ENCODE results near the gene AP3M1.

AP3M1 gene

DNA sequence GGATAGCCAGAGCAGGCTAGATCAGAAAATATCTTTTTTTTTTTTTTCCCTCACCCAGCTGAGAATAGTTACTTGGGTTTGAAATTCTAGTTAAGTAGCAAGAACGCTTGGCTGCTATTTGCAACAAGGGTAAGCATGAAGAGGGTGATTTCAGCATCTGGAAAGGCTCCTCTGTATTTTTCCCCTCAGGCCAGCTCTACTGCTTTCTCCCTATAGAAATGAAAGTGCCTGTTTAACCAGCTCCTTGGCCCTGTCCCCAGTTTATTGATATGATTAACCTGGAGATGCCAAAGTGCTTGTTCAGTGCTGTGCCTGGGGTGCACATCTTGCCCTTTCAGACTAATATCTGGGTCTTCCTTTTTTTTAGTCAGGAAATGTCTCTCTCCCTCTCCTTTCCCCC is 37.1 kb downstream of the AP3M1 start:
- no peak for DNase-seq

DNA sequence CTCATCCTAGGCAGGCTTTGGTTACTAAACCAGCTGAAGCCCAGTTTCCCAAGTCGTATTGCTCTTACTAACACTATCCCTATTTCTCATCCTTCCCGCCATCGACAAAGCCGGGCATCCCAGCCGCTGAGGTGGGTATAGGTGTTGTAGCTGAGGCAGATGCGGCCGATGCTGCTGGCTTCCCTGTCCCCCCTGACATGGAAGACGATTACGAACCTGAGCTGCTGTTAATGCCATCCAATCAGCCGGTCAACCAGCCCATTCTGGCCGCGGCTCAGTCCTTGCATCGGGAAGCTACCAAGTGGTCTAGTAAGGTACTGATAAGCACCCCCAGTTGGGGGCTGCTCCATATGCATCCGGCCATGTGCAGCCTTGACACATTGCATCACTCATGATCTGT is 38.8 kb downstream of the AP3M1 start:
- no peak for DNase-seq

DNA sequence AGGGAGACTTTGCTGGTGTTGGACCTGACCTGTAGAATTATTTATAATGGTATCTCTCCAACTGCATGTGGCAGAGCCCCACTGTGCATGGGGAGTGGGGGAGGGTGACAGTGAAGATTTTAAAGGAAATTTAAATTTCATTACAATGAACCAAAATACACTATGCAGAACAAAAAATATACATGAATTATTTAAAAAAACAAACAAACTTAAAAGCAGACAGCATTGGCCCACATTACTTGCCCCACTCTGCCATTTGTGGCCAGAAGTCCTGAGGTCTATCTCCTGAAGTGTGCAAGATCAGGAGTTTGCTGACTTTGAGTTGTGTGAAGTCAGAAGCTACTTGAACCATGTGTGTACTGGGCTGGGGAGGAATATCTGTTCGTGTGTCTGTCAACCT is 40.5 kb downstream of the AP3M1 start:
- DNase-seq, result no peak

DNA sequence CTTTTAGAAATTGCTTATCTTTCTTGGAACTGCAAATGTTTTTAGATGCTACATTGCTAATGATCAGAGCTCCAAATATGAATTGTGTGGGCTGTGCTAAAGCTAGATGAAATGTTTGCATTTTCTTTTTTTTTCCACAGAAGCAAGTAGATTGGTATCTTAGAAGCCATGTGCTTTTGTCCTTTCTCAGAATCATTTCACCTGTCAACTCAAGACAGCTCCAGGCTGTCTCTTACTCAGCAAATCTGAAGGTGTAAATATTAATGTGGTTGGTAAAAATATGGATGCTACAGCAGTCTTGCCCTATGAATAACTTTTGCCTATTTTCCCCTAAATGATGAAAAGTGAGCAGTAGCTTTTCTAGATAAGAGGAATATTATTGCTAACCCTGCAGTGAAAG is 41.2 kb downstream of the AP3M1 start:
- no peak for DNase-seq

DNA sequence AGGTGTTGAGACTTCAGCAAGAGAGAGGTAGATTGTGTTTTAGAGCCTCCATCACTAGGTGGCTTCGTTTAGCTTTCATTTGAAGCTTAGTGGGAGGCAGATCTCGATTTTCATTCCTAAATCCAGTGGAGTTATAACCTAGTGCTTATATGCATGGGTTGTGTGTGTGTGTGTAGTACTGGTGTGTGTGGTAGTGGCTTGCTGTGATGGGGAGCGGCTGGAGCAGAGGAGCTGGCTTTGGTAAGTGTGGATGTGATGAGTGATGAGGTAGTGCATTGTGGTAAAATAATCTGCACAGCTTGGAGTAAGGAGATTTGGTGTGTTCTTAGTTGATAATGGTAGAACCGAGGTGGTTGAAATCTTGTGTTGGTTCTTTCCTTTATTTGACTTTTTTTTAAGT is 43.2 kb downstream of the AP3M1 start:
- no peak for DNase-seq

DNA sequence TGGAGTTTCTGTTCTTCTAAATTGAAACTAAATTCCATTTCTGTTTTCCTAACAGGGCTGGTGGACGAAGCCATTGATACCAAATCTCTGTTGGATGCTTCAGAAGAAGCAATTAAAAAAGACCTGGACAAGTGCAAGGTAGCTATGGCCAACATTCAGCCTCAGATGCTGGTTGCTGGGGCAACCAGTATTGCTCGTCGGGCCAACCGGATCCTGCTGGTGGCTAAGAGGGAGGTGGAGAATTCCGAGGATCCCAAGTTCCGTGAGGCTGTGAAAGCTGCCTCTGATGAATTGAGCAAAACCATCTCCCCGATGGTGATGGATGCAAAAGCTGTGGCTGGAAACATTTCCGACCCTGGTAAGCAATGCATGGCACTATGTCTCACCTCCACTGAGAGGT is 45.6 kb downstream of the AP3M1 start:
- no peak for DNase-seq

DNA sequence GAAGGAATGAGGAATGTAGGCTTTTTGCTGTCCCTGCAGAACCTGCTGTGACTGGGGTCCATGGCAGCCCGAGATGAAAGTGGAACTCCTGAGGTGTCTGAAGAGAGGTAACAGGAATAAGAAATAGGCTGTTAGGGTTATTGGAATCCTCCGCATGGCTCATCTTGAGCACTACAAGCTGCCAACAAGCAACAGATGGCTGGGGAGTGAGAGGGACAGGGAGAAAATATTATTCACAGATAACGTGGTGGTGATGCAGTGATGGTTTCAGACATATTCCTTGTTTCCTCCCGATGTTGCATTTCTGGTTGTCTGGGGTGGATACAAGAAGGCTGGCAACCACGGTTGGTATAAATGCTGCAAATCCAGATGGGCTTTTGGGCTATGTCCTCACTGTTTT is 46.1 kb downstream of the AP3M1 start:
- no peak for DNase-seq

DNA sequence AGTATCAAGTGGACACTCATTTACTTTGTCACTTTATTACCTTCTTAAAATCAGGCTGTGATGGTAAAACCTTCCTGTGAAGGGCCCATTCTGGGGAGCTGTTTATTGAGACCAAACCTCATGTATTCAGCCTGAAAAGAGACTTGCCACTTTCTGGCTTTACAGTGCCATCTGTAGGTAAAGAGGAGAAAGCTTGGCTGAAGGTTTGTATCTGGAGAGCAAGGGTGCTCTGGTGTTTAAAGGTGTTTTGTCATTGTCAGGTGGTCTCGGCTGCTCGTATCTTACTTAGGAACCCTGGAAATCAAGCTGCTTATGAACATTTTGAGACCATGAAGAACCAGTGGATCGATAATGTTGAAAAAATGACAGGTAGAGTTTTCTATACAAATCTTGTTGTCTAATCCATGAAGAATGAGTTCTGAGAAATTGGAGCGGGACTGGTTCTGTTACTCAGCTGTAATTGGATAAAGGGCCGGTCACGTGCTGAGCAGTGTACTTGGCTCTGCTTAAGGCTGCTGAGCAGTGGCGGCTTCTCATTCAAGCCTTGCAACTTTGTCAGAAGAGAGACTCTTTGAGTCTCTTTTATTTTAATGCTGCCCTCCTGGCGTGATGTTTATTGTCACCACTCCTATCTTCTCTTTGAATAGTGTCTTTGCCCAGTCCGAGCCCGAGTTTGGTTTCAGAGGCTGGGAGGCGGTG is 46.9 kb downstream of the AP3M1 start:
- no peak for DNase-seq

DNA sequence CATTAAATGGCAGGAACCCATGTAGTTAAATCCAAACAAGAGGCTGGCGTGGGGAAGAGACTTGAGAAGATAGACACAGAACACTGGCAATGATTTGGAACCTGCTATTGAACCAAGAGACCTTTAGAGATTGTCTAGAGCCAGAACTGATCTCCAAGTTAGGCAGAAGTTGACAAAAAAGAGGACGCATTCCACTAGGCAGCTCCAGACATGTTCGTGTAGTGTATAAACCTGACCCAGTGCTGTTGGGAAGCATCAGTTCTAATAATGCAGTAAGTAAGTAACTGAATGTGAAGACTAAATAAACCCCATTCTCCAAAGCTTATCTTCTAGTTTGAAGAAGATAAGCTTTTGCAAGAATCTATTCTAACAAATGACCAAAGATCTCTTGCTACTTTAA is 50.8 kb downstream of the AP3M1 start:
- DNase-seq, result no peak

DNA sequence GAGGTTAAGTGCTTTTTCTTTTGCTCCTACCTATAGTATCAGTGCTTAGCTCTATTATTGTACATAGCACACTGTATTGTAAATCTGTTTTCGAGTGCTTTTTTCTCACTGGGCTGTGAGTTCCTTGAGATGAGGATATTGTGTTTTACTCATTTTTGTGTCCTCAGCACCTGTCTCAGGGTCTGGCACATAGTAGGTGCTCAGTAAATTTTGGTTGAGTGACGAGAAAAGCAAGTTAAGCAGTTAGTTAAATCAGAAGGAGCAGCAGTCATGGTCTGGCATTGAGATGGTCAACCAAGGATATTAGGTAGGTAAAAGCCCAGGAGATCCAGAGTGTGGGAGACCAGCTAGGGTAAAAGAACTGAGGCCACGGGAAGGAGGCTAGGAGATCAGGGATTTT is 51.2 kb downstream of the AP3M1 start:
- DNase-seq, result no peak

DNA sequence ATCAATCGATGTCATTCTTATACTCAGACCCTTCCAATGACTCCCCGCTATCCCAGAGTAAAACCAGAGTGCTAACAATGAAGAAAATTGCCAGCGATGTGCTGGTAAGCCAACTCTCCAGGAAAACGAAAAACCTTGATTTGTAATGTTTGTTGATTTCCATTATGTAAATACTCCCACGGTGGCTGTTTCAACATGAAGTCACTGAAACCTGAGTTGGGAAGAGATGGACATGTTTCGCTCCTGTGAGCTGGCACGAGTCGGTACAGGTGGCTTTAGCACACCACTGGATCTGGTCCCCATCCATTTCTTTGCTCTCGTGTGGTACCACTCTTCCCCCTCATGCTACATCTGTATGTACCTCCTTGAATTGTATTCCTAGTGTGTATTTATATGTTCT is 52.9 kb downstream of the AP3M1 start:
- DNase-seq, result no peak

DNA sequence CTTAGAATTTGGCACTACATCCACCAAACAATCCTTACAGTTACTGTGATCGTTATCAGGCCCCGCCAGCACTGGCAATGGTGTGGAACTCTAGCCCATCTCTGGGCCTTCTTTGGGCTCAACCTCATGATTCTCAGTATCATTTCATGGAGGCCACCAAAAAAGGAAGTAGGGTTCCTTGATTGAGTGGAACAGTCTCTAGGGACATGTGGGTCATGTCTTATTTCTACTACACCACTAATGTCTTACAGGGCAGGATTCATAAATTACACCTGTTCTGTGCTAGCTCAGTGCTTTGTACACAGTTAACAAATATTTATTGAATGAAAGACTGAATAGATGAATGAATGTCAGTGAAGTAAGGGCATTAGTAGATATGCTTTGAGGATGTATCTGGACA is 53.9 kb downstream of the AP3M1 start:
- DNase-seq, result no peak

DNA sequence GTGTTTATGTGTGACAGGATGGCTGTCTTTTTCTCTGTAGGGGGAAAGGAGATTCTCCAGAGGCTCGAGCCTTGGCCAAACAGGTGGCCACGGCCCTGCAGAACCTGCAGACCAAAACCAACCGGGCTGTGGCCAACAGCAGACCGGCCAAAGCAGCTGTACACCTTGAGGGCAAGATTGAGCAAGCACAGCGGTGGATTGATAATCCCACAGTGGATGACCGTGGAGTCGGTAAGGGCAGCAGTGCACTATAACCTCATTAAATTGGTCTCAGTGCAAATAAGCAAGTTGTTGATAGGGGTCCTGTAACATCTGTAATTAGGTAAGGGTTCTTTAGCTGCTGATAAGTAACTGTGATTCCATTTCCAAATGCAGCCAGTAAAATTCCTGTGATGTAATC is 56.4 kb downstream of the AP3M1 start:
- DNase-seq, result no peak

DNA sequence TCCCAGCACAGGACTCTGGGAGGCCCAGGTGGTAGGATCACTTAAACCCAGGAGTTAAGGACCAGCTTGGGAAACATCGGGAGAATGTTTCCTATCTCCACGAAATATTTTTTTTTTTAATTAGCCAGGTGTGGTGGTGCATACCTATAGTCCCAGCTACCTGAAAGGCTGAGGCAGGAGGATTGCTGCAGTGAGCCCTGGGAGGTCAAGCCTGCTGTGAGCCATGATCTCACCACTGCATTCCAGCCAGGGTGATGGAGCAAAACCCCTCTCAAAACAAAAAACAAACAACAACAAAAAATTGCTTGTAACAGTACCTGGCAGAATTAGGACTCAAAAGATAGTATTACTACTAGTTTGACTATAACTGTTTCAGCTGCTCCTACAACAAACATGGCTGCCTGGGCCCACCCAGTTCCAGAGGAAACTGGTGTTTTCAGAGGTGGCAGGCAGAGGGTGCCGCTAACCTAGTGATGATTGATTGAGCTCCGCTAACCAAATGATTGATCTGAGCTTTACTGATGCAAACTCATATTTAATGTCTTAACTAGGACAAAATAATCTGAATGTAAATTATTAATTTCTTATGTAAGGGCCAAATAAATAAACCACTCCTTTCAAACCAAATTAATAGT is 57.0 kb downstream of the AP3M1 start:
- DNase-seq, result no peak

DNA sequence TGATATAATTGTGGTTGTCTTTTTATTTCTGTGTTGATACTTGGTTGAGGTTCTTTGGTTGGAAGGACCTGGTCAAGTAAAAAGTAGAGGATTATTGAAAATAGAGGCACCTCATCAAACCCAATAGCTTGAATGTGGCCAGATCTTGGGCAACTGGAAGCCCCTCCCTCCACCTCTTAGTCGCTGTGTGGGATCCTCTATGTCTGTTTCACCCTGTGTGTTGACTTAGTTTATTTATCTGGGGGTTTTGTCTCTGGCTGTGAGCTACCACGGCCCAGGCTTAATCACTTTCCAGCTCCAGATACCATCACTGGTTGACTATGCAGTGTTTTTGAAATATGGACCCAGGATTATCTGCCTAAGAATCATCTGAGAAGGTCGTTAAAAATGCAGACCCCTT is 58.3 kb downstream of the AP3M1 start:
- DNase-seq, result no peak

DNA sequence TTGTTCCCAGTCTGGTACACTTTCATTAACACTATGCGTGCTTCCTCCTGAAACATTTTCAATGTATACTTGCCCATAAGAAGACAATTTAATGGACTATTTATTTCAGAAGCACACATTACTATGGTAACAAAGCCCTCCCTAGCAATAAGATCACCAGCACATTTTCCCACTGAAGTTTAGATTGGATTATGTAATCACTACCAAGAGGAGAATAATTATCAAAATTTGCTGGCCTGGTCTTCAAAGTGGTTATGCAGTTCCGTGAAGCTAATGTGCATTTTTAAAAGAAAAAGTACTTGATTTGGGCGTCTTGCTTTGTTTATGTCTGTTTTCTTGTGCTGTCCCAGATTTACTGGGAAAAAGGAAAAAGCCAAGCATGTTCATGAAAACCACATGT is 61.9 kb downstream of the AP3M1 start:
- DNase-seq, result no peak

DNA sequence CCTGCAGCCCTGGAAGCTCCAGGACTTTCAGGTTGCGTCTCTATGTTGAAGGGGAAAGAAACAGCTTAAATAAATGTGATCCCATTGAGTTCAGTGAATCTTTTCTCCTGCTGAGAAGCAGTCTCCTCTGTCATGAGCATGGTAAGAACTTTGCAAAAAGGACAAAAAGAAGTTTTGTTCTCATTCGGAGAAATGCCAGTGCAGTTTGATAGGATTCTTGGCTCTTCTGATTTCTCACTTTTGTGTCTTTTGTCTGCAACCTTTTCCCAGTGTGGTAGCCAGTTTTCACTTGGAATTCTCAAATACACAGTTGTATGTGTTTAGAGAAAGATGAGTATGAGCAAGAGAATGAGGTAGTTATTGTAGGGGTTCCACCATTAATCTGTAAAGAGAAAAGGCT is 64.3 kb downstream of the AP3M1 start:
- no peak for DNase-seq

DNA sequence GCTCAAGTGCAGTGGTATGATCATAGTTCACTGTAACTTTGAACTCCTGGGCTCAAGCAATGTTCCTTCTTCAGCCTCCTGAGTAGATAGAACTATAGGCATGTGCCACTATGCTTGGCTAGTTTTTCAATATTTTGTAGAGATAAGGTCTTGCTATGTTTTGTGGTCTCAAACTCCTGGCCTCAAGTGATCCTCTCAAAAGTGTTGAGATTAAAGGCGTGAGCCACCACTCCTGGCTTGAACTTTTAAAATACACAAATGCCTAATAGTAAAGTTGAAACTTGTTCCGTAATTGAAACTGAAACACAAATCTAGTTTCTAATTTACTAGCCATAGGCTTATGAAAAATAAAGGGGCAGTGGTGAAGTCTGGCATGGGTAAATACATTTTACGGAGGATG is 65.7 kb downstream of the AP3M1 start:
- DNase-seq, result no peak

DNA sequence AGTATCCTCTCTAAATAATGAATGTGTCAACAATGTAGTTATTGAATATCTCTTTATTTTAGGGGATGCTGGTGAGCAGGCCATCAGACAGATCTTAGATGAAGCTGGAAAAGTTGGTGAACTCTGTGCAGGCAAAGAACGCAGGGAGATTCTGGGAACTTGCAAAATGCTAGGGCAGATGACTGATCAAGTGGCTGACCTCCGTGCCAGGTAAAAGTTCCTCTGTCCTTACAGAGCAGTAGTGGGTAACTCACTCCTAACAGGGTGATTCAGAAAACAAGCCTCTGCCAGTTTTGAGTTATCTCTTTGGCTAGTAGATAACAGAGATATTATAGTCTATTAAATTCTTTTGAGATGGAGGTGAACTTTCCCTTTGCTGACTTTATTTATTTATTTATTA is 67.3 kb downstream of the AP3M1 start:
- no peak for DNase-seq

DNA sequence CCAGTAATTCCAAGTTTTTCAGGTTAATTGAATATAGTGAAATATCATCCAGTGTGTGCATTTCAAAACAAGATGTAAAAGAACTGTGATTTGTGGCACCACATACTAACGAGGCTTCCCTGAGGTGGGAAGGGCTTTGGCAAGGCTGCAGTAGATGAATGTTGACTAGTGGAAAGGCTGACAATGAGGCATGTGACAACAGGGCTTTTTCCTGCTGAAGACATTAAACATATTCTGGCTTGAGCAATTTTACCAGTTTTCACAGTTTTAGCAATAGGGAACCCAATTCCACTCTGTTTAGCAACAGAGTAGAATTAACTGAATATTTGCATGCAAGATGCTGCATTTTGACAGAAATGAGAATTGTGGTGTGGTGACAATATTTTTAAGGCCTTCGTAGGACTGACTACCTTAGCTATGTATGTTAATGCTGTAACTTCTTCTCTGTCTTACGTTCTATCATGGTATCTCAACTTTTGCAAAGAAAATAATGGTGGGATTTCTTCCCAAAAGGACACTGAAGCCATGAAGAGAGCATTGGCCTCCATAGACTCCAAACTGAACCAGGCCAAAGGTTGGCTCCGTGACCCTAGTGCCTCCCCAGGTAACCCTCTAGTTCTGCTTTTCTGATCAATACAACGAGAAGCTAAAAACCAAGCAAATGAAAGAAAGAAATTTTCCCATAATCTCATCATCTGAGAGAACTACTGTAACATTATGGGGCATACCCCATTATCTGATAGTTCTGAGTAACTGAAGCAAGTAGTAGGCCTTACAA is 68.5 kb downstream of the AP3M1 start:
- no peak for DNase-seq

DNA sequence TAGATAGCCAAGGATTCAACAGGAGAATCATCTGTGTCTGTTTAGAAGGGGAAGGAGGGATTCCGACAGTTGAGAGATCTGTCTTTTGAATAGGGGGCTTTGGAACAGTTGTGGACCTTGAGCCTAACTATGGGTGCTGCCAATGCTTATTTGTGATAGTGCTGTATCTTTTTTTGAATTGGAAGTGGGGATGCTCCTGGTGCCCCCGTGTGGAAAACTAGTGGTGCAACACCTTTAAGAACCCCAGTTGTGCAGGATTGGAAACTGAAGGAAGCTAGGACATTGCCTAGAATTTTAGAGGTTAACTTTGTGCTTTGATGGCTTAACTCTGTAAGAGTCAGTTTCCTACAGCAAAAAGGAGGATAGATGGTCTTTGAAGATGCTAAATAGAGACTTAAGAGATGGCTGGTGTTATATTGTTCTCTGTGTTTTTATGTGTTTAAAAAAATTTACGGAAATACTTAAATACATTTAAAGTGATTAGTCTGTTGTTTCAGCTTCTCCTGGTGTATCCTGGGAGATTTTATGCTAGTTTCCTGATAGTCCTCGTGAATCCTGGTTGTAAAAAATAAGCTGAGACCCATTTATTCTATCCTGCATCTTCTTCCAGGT is 69.3 kb downstream of the AP3M1 start:
- DNase-seq, result no peak

DNA sequence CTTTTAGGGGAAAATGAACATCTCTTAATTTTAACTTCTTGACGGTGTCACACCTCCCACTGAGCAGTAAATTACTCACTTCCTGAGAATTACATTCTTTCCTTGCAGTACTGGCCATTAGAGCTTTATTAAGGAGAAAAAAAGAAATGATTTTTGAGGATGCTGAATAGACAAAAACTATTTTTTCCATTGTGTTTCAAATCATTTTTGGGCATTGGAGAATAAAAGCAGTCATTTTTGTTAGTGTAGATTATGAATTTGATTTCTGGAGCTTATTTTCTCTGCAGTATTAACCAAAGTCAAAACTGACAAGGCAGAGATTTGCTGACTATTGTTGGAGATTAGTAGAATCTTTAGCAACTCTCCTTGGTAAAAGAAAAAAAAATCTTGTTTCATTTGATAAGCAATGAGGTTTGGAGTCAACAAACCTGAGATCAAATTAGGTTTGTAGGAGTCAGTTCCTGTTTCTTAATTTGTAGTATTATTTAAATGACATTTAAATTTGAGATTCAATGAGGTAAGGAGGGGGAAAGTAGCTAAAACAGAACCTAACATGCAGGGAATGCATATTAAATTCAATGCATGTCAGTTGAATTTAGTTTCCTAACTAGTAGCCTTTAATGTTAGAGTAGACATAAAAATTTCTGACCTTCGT is 70.6 kb downstream of the AP3M1 start:
- no peak for DNase-seq

All from NCI-H1092 (cell line).